M059J (cell line): Measurements from ENCODE around the gene TSPYL4. TPM values are rescaled to one million over a fixed set of nuclear protein-coding genes. Genes with fewer than 3 reads are reported as not detected.
A peak's percentile ranks its signal among the peaks of the same experiment; 100 is the strongest.

Source experiments
- DNase-seq: peaks from one replicate; pipeline ENCODE4 v3.0.0-alpha.2; 2012; ENCODE audit warnings: low read depth
- total RNA-seq: library from RNA; depleted of rRNA; stranded (reverse); fragments of >200 nt; shearing (Covaris generic); gene quantifications from 2 replicates; pipeline ENCODE4 v1.2.3, GENCODE V29; 2014

Gene TSPYL4
- total RNA-seq, 1 experiment from 2014 or later, result 12.0 TPM

DNA sequence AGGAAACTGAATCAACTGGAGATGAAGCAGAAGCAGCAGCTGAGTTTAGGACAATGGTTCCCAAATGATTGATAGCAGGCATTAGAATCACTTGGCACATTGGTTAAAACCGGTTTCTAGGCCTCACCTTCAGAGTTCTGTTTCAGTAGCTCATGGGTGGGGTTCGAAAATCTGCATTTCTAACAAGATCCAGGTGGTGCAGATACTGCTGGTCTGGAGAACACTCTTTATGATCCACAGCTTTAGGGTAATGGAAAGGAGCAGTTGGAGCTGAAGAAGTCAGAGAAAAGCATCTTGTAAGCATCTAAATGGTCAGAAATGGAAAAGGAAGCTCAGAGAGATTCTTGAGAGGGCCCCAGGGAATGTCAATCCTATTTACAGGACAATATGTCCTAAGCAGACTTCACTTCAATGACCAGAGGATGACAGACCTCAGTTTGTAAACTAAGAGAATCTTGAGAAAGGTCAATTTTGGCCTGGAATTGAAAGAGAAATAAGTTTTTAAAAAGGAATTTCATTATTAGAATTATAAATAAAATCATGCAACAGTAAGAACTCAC, 17.4 kb upstream of the TSPYL4 start:
- DNase-seq, result no peak

DNA sequence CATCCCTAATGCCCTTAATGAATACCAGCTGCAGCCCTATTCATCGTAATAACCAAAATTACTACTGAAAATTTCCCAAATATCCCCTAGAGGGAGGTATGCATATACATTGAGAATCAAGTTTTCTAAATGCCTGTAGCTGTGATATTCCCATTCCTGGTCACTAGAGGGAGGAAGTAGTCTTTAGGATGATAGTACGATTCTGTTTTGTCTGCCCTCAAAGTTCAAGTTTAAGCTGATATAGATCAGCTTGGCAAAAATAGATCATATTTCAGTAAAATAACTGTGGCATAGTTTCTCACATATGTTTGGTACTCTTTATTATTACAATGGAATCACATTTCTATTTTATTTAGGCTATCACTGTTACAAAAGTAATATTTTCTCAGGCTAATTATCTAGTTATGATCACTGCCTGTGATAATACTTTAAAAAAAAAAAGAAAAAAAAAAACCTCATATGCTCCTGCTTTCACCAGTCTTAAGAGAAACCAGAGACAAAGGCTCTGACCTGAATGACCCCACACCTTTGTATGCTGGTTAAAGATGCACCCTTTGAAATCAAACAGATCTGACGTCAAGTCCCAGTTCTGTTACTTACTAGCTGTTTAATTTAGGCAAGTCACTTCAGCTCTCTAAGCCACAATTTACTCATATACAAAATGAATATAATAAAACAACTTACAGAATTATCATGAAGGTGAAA, 14.9 kb upstream of the TSPYL4 start:
- peak; percentile 66 for DNase-seq

DNA sequence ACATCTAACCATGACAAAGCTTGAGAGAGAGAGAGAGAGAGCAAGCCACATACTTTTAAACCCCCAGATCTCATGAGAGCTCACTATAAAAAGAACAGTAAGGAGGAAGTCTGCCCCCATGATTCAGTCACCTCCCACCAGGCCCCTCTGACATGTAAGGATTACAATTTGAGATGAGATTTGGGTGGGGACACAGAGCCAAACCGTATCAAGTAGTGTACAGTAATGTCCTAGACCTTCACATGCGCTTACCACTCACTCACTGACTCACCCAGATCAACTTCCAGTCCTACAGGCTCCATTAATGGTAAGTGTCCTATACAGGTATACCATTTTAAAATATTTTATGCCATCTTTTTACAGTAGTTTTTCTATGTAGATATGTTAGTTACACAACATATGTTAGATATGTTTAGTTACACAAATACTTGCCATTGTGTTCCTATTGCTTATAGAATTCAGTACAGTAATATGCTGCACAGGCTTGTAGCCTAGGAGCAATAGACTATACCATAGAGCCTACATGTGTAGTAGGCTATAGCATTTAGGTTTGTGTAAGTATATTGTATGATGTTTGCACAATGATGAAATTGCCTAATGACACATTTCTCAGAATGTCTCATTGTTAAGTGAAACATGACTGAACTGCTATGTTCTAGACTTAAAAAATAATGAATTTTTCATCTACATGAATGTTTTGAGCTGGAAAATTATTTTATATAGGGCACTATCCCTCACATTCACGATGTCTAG, 14.1 kb upstream of the TSPYL4 start:
- DNase-seq, result no peak

DNA sequence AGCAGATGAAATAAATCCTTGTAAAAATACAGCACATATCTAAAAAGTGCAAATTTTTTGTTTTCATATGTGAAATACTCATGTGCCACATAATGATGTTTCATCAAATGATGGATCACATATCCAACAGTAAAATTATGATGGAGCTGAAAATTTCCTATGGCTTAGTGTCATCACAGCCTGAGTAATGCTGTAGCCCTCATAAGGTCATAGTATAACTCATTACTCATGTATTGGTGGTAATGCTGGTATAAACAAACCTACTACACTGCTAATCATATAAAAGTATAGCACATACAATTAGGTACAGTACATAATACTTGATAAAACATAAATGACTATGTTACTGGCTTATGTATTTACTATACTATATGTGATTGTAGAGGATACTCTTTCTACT, 12.9 kb upstream of the TSPYL4 start:
- peak; percentile 37 for DNase-seq

DNA sequence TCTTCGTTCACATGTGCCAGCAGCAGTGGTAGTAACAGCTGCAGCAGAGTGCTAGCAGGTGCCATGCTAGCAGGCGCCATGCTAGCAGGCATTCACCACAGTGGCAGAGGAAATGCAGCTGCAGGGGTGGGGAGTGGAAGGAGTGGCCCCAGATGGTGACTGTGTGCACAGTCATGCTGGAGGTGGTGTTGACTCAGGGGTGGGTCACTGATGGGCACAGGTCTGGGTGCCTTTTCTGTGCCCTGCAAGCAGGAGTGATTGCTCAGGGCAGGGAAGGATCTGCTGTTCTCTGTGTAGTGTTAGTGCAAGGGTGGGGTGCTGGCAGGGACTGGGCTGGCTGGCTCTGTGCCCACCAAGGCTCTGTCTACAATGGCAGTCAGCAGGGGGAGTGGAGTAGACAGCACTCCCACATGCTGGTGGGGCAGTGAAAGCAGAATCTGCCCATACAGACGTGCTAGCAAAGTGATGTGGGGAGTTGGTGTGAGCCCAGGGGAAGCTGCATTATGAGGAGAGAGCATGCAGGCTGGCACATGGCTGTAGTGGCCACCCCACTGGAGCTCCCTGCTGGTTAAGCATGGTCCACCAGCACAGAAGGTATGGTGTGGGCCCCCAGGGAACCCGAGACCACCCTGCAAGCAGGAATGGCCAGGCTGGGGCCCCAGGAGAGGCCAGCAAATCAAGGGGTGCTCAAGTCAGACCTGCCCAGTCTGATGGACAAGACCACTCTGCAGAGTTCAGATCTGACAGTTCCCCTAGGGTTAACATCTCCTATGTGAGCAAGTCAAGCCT, 11.4 kb upstream of the TSPYL4 start:
- DNase-seq, result peak; percentile 75

DNA sequence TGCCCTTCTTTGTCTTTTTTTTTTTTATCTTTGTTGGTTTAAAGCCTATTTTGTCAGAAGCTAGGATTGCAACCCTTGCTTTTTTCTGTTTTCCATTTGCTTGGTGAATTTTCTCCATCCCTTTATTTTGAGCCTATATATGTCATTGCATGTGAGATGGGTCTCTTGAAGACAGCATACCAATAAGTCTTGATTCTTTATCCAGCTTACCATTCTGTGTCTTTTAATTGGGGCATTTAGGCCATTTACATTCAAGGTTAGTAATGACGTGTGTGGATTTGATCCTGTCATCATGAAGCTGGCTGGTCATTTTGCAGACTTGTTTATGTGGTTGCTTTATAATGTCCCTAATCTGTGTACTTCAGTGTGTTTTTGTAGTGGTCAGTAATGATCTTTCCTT, 9.5 kb upstream of the TSPYL4 start:
- DNase-seq, result no peak

DNA sequence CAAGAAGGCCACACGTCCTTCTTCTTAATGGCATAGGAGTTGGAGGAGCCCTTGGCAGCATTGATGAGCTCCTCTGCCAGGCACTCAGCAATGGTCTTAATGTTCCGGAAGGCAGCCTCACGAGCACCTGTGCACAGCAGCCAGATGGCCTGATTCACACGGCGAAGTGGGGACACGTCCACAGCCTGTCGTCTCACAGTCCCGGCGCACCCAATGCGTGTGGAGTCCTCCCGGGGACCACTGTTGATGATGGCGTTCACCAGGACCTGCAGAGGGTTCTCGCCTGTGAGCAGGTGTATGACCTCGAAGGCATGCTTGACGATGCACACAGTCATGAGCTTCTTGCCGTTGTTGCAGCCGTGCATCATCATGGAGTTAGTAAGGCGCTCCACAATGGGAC, 4.6 kb upstream of the TSPYL4 start:
- no peak for DNase-seq

DNA sequence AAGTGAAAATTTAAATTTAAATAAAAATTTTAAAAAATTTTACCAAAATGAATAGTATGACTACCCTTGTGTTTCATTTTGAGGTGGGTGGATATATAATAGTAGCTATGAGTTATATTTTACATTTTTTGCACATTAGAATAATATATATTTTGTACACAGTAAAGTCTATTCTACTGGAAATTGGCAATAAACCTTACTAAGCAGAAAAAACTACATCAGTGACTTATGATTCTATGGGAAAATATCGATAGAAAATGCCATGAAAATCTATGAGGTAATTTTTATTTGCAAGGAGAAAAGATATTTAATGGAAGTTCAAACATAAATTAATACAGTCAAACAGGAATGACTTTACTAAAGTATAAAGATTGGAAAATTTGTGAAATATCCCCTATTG, 2.8 kb upstream of the TSPYL4 start:
- DNase-seq, result no peak

DNA sequence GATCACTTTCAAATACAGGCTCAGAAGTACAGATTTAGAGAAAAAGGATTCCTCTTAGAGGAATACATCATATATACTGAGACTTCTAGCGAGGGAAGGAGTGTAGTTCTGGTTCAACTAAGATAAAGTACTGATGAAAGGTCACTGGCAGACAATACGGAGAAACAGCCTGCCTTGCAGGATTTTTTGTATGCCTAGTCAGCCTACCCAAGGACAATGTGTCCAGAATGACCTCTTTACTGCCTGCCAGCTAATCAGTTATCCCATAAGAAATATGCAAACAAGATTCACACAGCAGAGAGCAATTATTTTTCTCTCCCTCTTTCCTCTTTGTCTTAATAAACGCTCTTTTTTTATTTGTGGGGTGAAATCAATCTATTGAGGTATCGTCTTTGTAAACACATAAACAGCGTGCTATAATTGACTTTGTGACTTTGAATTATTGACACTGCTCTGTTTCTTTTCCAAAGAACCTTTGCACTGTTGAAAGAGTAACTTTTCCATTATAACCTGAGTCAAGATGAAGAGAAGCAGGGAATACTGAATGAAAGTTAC, 1.4 kb upstream of the TSPYL4 start:
- no peak for DNase-seq

DNA sequence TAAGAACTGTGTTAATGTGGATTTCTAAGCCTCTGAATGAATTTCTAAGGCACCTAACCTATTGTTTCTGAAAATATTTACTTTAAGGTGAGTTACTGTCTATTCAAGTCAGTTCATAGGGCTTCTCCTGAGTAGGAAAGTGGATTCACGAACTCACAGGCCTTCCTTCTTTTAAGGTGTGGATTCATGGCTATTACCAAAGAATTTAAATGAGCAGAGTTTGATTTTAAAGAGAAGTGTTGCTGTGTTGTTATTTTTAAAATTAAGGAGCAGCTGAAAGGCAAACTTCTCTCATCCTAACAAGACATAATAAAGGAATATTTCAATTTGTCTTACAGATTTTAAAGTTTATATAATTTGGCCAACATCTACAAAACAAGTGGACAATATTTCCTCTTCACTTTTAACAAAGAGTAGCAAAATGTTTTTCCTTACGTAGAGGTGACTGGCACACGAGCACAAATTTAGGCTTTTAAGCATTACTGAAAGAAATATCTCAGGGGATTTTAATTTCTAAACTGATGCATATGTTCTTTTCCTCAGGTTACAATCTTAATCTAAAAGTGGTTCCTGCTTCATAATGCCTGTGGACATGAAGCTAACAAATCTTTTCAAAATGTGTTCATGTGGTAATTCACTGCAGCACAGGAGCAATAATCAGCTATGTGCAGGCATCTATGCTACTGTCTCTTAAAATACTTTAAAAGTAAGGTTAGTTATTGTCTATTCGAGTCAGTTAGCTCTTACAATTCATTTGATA, 602 bp upstream of the TSPYL4 start:
- no peak for DNase-seq

DNA sequence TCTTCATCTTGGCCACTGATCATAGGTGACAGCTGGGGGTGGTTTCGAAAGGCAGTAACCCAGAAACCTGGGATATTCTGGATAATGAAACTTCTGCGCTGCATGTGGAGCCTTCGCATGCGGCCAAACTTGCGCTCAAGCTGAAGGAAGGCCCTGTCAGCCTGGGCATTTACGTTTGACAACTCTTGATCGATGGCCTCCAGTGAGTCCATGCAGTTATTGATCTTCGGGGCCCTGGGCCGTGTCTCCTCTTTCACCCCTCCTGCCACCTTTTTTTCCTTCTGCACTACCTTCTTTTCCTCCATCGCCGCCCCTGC, 729 bp downstream of the TSPYL4 start:
- DNase-seq, result no peak

DNA sequence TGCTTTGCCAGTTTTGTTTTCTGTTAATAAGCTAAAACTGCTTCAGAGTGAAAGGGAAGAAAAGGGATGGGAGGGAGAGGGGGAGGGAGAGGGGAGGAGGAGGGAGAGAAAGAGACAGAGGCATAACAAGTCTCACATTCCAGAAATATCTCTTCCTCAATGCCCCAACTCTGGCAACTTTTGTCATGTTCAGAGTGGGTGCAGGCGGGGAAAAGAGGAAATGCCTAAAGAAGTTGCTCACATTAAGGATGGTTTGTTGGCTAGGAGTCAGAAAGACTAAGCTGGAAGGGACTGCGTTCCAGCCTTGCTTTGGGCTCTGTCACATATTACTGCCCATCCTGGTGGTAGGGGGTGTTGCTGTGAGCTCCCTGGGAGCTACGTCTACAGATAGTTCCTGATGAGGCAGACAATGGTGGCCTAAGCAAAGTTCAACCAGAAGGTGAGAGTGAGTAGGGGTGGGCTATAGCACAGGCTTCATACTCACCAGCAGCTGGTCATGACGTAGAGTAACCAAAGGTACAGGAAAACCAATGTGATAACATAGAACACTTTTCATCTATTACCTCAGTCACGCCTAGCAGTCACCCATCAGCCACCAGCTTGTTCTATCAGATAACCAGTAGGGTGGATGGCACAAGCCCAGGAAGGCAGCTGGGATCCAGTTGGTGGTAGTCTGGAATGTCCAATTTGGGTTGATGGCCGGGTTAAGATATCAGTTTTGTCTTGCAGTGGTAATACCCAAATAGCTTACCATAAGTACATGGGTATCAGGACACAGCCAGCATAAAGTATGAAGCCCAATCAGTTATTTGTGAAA, 2.1 kb downstream of the TSPYL4 start:
- peak; percentile 59 for DNase-seq

DNA sequence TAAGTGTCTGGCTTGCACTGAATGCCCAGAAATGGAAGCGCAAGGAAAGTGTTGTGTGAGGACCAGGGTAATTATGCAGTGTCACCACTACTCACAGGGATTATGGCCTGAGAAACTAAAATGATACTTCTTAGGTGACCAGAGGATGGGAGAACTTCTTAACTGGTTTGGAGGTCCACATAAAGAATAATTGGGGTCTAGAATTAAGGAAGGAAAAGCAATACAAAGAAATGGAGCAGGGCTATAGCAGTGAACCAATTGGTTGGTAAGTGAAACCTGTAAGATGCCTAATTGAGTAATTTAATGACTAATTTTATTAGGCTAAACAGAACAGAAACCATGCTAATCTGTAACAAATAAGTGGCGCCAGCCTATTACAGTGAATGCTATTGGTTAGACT, 5.3 kb downstream of the TSPYL4 start:
- no peak for DNase-seq

DNA sequence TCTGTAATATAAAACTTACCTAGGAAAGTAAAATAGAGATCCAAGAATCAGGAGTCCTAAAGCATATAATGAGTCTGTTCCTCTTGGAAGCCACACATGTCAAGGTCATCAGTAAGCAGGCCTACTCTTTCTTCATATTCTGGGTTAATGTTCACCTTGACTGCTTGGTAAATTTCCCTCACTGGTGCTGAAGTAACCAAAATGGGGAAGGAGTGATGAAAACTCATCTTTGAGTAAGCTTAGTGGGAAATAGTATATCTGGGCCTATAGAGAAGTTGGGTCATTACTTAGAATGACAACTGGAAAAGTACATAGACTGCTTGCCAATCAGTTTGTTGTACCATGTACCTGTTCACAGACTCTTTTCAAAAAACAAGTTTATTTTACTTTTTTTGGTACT, 6.6 kb downstream of the TSPYL4 start:
- no peak for DNase-seq

DNA sequence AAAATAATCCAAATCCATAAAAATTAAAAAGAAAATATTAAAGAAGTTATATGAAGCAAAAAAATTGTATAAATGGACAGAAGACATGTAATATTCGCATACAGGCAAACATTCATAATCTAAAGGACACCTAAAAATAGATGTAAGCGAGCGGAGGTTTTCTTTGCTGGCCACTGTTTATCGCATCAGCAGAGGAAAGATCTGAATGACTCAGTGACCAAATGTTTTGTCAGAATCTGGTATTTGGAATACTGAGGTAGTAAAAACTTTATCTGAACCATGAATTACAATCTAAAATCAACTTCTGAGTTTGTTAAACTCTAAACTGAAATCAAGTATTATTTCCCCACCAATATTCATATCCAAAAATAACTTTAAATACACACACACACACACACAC, 7.8 kb downstream of the TSPYL4 start:
- peak; percentile 44 for DNase-seq

DNA sequence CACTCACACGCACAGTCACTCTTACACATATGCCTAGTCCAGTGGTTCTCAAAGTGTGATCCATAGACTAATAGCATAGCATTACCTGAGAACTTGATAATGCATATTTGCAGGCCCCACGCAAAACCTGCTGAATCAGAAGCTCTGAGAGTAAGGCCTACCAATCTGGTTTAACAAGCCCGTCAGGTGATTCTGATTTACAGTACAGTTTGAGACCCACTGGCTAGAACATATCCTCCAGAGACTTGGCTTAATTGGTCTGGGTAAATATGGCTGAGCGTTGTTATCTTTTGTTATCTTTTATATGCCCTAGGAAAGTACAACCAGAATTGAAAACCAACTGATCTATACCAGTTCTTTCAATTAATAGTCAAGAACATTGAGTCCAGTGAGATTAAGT, 9.6 kb downstream of the TSPYL4 start:
- DNase-seq, result no peak

DNA sequence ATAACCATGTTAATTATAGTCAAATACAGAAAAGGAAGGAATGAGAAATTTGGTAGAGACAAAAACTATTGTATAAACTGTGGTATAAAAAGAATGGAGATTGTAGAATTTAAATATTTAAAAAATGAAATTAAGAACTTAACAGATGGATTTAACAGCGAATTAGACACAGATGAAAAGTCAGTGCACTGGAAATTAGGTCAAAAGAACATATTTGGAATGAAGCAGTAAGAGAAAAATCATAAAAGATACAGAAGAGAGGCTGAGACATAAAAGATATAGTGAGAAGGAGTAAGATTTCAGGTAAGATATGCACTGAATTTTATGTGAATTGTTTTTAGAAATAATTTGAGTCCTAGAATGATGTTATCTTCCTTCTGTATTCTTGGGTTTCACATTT, 14.0 kb downstream of the TSPYL4 start:
- DNase-seq, result no peak

DNA sequence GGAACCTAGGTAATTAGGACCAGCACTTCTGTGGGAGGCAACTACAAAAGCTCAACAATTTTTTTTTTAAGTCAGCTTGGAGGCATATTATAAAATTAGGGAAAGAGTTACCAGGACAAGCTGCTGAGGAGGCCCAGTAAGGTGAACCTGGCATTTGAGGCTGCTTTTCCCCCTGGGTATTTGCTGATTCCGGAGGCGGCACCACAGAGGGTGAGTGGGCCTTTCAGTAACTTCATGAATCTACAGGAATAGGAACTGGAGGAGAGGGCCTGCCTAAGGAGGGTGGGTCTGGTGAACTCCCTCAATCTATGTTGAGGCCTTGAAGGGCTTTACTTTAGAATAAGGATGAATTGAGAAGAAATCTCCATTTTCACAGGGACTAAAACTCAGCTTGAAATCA, 14.6 kb downstream of the TSPYL4 start:
- no peak for DNase-seq

DNA sequence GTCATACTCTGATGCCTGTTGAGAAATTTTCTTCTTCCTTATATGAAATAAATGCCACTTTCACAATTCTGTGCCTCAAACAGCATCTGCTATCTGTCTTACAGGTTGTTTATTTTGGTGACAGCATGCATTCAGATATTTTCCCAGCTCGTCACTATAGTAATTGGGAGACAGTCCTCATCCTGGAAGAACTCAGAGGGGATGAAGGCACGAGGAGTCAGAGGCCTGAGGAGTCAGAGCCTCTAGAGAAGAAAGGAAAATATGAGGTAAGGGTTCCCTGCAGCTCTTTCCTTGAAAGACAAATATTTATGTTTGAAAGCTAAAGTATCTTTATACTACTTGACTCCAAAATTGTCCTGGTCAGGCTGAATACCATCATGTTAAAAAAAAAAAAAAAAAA, 15.8 kb downstream of the TSPYL4 start:
- no peak for DNase-seq

DNA sequence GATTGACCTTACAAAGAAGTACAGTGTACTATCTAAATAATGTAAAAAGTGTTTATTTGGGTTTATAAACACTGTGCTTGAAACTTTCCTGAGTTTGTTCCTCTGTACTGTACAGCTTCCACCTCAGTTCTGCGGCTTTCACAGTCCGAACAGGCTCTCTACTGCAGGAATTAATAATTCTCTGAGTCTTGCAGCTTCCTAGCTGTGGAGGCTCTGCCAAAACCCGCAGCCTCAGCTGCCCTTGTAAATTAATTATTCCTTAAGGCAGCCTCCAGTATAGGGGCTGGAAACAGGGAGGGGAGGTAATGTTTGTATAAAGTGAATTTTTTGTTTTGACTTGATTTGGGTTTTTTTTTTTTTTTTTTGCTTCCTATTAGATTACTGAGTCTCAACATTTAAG, 19.2 kb downstream of the TSPYL4 start:
- no peak for DNase-seq
